Bronchial epithelial cell (primary cell): ENCODE data around the gene HIRA. TPM values are rescaled to one million over a fixed set of nuclear protein-coding genes. Genes with fewer than 3 reads are reported as not detected.

ENCODE experiments used
- DNase-seq: peaks from one replicate; pipeline ENCODE4 v3.0.0-alpha.2; 2010; ENCODE audit warnings: low read depth
- FAIRE-seq: peaks from 2 replicates; lab custom pipeline; 2011; peaks lifted over from hg19 to GRCh38; lab: Jason Lieb, UNC
- H3K27me3 ChIP-seq: 2 replicates; pipeline ENCODE4 v1.5.1; 2011; ENCODE audit warnings: low read length; ENCODE audit not compliant: control insufficient read depth, insufficient read depth
- H3K36me3 ChIP-seq: 2 replicates; pipeline ENCODE4 v1.5.1; 2011; ENCODE audit warnings: low read length; ENCODE audit not compliant: control insufficient read depth, insufficient read depth
- H3K4me3 ChIP-seq: 2 replicates; pipeline ENCODE4 v1.5.1; 2011; ENCODE audit warnings: mild to moderate bottlenecking, low read depth, low read length, control low read depth
- CTCF ChIP-seq: IDR thresholded peaks from 2 replicates; pipeline ENCODE4 v1.5.1; 2011; ENCODE audit warnings: mild to moderate bottlenecking, moderate library complexity, low read length, control low read depth, inconsistent platforms; ENCODE audit not compliant: insufficient read depth, severe bottlenecking
- total RNA-seq: library from RNA; depleted of rRNA; stranded (reverse); fragments of >200 nt; gene quantifications from 2 replicates; pipeline ENCODE4 v1.2.1, GENCODE V29; 2014

Gene HIRA
- total RNA-seq, 1 donor from 2014 or later: 22.4 TPM

GRCh38 chr22:19466126-19466716 is 34.7 kb upstream of the HIRA start:
- H3K4me3 ChIP-seq: no peak overlapping the region
- no peak for TF ChIP-seq CTCF
- no peaks in the 10 kb centered on the region for H3K27me3 ChIP-seq
- H3K36me3 ChIP-seq: peaks cover 45% of the 10 kb centered on the region
- DNase-seq (no peak), FAIRE-seq (no peak)

GRCh38 chr22:19464975-19465374 is 33.4 kb upstream of the HIRA start:
- no peaks in the 10 kb centered on the region for H3K27me3 ChIP-seq
- no peak for TF ChIP-seq CTCF
- DNase-seq (no peak), FAIRE-seq (no peak)
- no peak overlapping the region for H3K4me3 ChIP-seq
- peaks cover 38% of the 10 kb centered on the region for H3K36me3 ChIP-seq

- Histone ChIP-seq H3K27me3 (no peaks in the 10 kb centered on the region), H3K36me3 (peaks cover 36% of the 10 kb centered on the region), H3K4me3 (no peak overlapping the region)
- DNase-seq: no peak
- FAIRE-seq: peak; percentile 47
- no peak for TF ChIP-seq CTCF
Measured at GRCh38 chr22:19464546-19464945, 33.0 kb upstream of the HIRA start.

DNA sequence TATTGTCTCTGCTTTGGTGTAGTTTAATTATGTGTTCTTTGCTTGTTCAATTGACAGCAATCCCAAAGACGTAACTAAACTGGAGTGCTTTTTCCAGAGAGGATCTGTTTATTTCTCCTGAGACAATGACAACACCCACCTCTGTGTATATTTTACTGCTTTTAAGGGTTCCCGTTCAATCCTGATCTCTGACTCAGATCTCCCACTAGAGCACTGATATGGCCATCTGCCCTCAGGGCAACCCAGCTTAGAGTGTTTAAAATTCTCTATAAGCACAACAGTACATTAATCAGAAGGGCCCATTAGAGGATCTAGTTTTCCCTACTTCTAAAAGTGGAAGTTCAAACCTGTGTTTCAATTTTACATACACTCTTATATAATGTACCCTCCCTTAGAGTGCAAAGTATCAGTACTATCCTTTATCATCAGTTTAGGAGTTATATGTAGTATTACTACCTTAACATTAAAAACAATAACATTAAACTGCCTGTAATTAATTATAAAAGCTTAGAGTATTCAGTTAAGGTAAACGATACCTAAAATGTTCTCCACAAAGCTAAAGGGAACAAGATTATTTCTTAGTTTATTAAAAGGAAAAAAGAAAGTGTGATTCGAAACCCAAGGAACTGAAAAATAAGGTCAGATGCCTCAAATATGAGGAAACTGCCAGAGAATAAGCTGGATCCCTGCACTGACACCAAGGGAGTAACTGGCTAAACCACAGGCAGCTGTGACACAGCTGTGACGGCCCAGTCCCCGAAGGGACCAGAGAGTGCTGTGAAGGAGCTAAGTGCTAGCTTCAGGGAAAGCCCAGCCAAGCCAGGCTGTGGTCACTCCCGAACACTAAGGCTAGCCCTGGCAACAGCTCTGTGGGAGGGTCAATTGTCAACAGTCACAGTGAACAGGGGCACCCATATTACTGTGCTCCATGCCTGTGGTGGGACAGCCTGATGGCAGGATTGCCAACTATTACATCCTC is 32.2 kb upstream of the HIRA start:
- DNase-seq: no peak
- no peak overlapping the region for H3K4me3 ChIP-seq
- no peaks in the 10 kb centered on the region for H3K27me3 ChIP-seq
- FAIRE-seq: no peak
- H3K36me3 ChIP-seq: peaks cover 29% of the 10 kb centered on the region
- TF ChIP-seq CTCF: no peak

DNA sequence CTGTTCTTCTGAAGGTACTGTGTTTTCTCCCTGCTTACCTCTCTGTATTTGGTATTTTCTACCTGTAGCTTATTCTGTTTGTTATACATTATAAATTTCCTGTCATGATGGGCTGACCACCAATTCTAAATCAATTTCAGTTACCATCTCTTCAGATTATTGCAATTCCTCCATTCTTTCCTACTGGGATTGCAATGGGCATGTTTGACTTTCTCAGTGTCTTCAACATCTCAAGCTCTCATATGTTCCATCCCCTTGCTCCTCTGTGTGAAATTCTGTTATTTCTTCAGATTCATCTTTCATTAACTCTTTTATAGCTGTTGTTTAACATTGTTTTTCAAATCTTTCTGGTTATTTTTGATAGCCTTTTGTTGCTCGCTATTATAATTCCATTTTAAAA is 31.5 kb upstream of the HIRA start:
- no peaks in the 10 kb centered on the region for H3K27me3 ChIP-seq
- TF ChIP-seq CTCF: no peak
- no peak overlapping the region for H3K4me3 ChIP-seq
- DNase-seq (no peak), FAIRE-seq (no peak)
- H3K36me3 ChIP-seq: peaks cover 25% of the 10 kb centered on the region
